ENCODE data around the gene GRIA4.
"Not testable (repeated sequence)": the region's sequence is repeated elsewhere in the genome, so short reads cannot be mapped to it uniquely, and the experiment has no call there.

- not testable (repeated sequence) for TF ChIP-seq CTCF (IDR thresholded peaks at IDR 0.05; ENCODE audit: poor library complexity); EZH2 (IDR thresholded peaks at IDR 0.05; ENCODE audit: borderline replicate concordance)
These were observed 269.1 kb downstream of the GRIA4 start for GRCh38 chr11:105878927-105879326.
